Ovary (tissue), 3 donors: ENCODE measurements around the gene FICD.

Experiments
- CTCF ChIP-seq, 3 donors: fragments of 450-650 bp in 2 of 3; fragments of 200-600 bp in 1 of 3; IDR thresholded peaks; one replicate each; pipeline versions ENCODE4 v1.5.1 to v1.8.0; 2016 to 2022; ENCODE audit warnings: antibody characterized with exemption in 3 of 3, mild to moderate bottlenecking in 1 of 3
- POLR2A ChIP-seq: fragments of 450-650 bp; IDR thresholded peaks from one replicate; pipeline ENCODE4 v1.6.1; 2017; ENCODE audit warnings: antibody characterized with exemption, mild to moderate bottlenecking, moderate library complexity
- donor health status: DM: no; HTN: no; CAD: no.

GRCh38 chr12:108561852-108562347 lies 46.8 kb downstream of the FICD start:
- no peak for TF ChIP-seq CTCF (IDR thresholded peaks at IDR 0.05)
- TF ChIP-seq POLR2A, result no peak
